ENCODE measurements around the gene TPSG1. TPM values are rescaled to one million over a fixed set of nuclear protein-coding genes. Genes with fewer than 3 reads are reported as not detected.

TPSG1 gene
- total RNA-seq, 4 donors from 2014 or later: 1.6 TPM; not detected in 3

GRCh38 chr16:1182316-1182671 is 42.8 kb downstream of the TPSG1 start:
- H3K9me3 ChIP-seq: no peaks in the 10 kb centered on the region
- 28% methylated on average over 10 of the region's 19 CpGs for WGBS
- no peak overlapping the region for H3K27ac ChIP-seq
- H3K27me3 ChIP-seq: peaks cover 55% of the 10 kb centered on the region
- DNase-seq (ENCODE audit: low spot score in 2 of 2): no peak
- no peaks in the 10 kb centered on the region for H3K4me1 ChIP-seq
- H3K36me3 ChIP-seq: no peaks in the 10 kb centered on the region
- TF ChIP-seq EP300 (IDR thresholded peaks at IDR 0.05) (no peak), POLR2AphosphoS5 (IDR thresholded peaks at IDR 0.05) (no peak), POLR2A (IDR thresholded peaks at IDR 0.05) (no peak)
- TF ChIP-seq, protein P1, sequence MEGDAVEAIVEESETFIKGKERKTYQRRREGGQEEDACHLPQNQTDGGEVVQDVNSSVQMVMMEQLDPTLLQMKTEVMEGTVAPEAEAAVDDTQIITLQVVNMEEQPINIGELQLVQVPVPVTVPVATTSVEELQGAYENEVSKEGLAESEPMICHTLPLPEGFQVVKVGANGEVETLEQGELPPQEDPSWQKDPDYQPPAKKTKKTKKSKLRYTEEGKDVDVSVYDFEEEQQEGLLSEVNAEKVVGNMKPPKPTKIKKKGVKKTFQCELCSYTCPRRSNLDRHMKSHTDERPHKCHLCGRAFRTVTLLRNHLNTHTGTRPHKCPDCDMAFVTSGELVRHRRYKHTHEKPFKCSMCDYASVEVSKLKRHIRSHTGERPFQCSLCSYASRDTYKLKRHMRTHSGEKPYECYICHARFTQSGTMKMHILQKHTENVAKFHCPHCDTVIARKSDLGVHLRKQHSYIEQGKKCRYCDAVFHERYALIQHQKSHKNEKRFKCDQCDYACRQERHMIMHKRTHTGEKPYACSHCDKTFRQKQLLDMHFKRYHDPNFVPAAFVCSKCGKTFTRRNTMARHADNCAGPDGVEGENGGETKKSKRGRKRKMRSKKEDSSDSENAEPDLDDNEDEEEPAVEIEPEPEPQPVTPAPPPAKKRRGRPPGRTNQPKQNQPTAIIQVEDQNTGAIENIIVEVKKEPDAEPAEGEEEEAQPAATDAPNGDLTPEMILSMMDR (IDR thresholded peaks at IDR 0.05): no peak
- no peak overlapping the region for H3K4me3 ChIP-seq

DNA sequence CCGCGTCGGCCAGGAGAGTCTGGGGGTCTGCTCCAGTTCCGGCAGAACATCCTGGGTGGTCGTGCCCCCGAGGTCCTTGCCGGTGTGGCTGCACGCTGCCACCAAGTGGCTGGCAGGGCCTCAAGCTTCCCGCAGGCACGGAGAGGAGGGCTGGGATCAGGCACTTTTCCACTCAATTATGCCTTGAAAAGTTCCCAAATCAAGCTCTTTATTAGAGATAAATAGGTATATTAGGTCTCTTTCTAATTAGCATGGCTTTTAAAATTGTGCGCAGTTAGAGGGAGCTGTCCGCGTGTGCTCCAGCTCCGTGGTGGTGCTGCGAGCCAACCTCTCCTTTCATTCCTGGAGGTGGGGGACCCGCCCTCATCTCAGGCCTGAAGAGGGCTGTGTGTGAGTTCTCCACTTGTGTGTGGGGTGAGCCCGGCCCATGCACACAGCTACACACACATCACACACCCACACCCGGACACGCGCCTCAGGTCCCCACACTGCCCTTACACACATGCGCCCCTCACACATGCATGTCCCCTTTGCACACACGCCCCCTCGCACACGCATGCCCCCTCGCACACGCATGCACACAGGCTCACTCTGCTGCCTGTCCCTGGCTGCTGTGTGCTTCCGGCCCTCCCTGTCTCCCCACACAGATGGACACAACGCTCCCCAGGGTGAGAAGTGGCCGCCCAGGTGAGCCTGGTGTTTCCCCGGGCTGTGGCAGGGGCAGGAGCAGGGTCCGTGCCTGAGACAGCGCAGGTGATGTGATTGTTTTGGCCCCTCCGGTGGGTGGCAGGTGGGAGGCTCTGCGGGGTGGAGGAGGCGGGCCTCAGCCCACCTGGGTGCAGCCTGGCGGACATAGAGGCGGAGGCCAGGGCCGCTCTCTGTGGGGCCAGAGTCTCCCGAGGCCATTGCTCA is 43.4 kb downstream of the TPSG1 start:
- TF ChIP-seq POLR2A (IDR thresholded peaks at IDR 0.05): no peak
- no peak for TF ChIP-seq EP300 (IDR thresholded peaks at IDR 0.05)
- TF ChIP-seq POLR2AphosphoS5 (IDR thresholded peaks at IDR 0.05): no peak
- TF ChIP-seq, protein P1 (IDR thresholded peaks at IDR 0.05): no peak
- Histone ChIP-seq H3K4me3 (no peak overlapping the region), H3K36me3 (no peaks in the 10 kb centered on the region), H3K9me3 (no peaks in the 10 kb centered on the region), H3K27me3 (peaks cover 59% of the 10 kb centered on the region), H3K27ac (no peak overlapping the region), H3K4me1 (no peaks in the 10 kb centered on the region)
- WGBS: 67% methylated on average over 38 of the region's 39 CpGs
- no peak for DNase-seq (ENCODE audit: low spot score in 2 of 2)

GRCh38 chr16:1180549-1181403 is 44.3 kb downstream of the TPSG1 start:
- TF ChIP-seq POLR2AphosphoS5 (IDR thresholded peaks at IDR 0.05): no peak
- no peak for TF ChIP-seq EP300 (IDR thresholded peaks at IDR 0.05)
- no peak for TF ChIP-seq POLR2A (IDR thresholded peaks at IDR 0.05)
- TF ChIP-seq, protein P1 (IDR thresholded peaks at IDR 0.05): no peak
- DNase-seq (ENCODE audit: low spot score in 2 of 2): no peak
- peaks cover 65% of the 10 kb centered on the region for H3K27me3 ChIP-seq
- WGBS: no CpG with 5 or more reads among the region's 38 CpGs
- H3K9me3 ChIP-seq: no peaks in the 10 kb centered on the region
- no peak overlapping the region for H3K4me3 ChIP-seq
- H3K36me3 ChIP-seq: no peaks in the 10 kb centered on the region
- no peak overlapping the region for H3K27ac ChIP-seq
- no peaks in the 10 kb centered on the region for H3K4me1 ChIP-seq

DNA sequence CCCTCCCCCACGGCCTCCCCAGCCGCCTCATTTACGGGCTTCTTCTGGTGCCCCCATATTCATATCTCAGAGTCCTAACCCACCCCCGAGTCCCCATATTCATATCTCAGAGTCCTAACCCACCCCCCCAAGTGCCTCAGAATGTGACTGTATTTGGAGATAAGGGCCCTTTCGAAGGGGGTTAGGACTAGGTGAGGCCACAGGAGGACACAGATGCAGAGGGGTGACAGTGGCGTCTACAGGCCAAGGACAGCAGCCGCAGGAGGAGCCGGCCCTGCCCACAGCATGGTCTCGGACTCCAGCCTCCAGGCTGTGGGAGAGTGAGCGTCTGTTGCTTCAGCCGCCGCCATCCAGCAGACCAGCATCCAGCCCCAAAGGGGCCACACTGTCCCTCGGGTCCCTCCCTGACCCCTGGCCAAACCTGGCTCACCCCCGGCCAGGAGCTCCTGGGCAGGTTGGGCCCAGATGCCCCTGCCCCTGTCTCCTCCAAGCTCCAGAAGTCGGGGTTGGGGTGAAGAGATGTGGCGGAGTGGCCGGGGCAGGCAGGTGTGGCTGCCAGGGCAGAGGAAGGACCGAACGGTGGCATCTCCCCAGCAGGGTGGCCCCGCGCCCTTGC is 46.7 kb downstream of the TPSG1 start:
- WGBS: 80% methylated on average over 10 of the region's 21 CpGs
- no peaks in the 10 kb centered on the region for H3K9me3 ChIP-seq
- H3K27ac ChIP-seq: no peak overlapping the region
- TF ChIP-seq POLR2AphosphoS5 (IDR thresholded peaks at IDR 0.05): no peak
- no peak for TF ChIP-seq POLR2A (IDR thresholded peaks at IDR 0.05)
- no peak for TF ChIP-seq EP300 (IDR thresholded peaks at IDR 0.05)
- TF ChIP-seq, protein P1 (IDR thresholded peaks at IDR 0.05): no peak
- H3K27me3 ChIP-seq: peaks cover 69% of the 10 kb centered on the region
- H3K4me3 ChIP-seq: no peak overlapping the region
- H3K4me1 ChIP-seq: no peaks in the 10 kb centered on the region
- DNase-seq (ENCODE audit: low spot score in 2 of 2): no peak
- H3K36me3 ChIP-seq: no peaks in the 10 kb centered on the region
